T47D (cell line): ENCODE results near the gene C11orf68.

Source experiments
- DNase-seq, 2 experiments: peaks; one replicate each; pipeline versions ENCODE4 v3.0.0 to v3.0.0-alpha.2; 2011 to 2012; ENCODE audit warnings: low read depth in 1 of 2, low spot score in 1 of 2
- JUND ChIP-seq: IDR thresholded peaks from 2 replicates; pipeline ENCODE4 v1.6.1; 2012; ENCODE audit warnings: low read depth
- in situ Hi-C: cut with HindIII; loops from 2 replicates; pipeline ENCODE4 v1.10.0; 2016; ENCODE audit warnings: low sequenced_read_pairs, low pct_unique_long_range_greater_than_20kb

Gene C11orf68

GRCh38 chr11:65918211-65919140, at the start of gene C11orf68:
TSS of gene C11orf68 (minus strand) at chr11:65919062. CDS start at chr11:65919031, 31 bp downstream.
- no peak for TF ChIP-seq JUND
- DNase-seq, result no peak
- in situ Hi-C loops, result no loop called here

- no peak for DNase-seq
- no peak for TF ChIP-seq JUND
- in situ Hi-C loops, result no loop called here
Measured at GRCh38 chr11:65967329-65967934, 48.6 kb upstream of the C11orf68 start.

GRCh38 chr11:65965986-65966762, 47.3 kb upstream of the C11orf68 start:
- no peak for TF ChIP-seq JUND
- no peak for DNase-seq
- in situ Hi-C loops, result no loop called here

- in situ Hi-C loops, result no loop called here
- no peak for TF ChIP-seq JUND
- DNase-seq, result no peak
Measured at GRCh38 chr11:65964906-65965305, 46.0 kb upstream of the C11orf68 start.

- in situ Hi-C loops, result no loop called here
- no peak for DNase-seq
- TF ChIP-seq JUND, result no peak
Measured at GRCh38 chr11:65962141-65962564, 43.3 kb upstream of the C11orf68 start.

- DNase-seq, result peak; percentile 97 to 99
- in situ Hi-C loops, result no loop called here
- TF ChIP-seq JUND, result no peak
Measured at GRCh38 chr11:65961267-65962140, 42.6 kb upstream of the C11orf68 start, which contains the start of gene SART1. TSS of gene SART1 (plus strand) at chr11:65961734. CDS start at chr11:65961781, 47 bp downstream.

GRCh38 chr11:65960824-65961266, 42.0 kb upstream of the C11orf68 start:
- in situ Hi-C loops, result no loop called here
- TF ChIP-seq JUND, result no peak
- DNase-seq, result no peak

- in situ Hi-C loops, result no loop called here
- TF ChIP-seq JUND, result no peak
- DNase-seq, result no peak
Measured at GRCh38 chr11:65958774-65959420, 40.0 kb upstream of the C11orf68 start.

- in situ Hi-C loops, result no loop called here
- DNase-seq, result no peak
- no peak for TF ChIP-seq JUND
Measured at GRCh38 chr11:65958291-65958690, 39.4 kb upstream of the C11orf68 start.

GRCh38 chr11:65954771-65955170, 35.9 kb upstream of the C11orf68 start:
- in situ Hi-C loops, result no loop called here
- TF ChIP-seq JUND, result no peak
- no peak for DNase-seq

GRCh38 chr11:65953471-65953870, 34.6 kb upstream of the C11orf68 start:
- DNase-seq, result no peak
- in situ Hi-C loops, result no loop called here
- TF ChIP-seq JUND, result no peak
